Measurements from ENCODE around the gene SNX1.

The SNX1 gene

DNA sequence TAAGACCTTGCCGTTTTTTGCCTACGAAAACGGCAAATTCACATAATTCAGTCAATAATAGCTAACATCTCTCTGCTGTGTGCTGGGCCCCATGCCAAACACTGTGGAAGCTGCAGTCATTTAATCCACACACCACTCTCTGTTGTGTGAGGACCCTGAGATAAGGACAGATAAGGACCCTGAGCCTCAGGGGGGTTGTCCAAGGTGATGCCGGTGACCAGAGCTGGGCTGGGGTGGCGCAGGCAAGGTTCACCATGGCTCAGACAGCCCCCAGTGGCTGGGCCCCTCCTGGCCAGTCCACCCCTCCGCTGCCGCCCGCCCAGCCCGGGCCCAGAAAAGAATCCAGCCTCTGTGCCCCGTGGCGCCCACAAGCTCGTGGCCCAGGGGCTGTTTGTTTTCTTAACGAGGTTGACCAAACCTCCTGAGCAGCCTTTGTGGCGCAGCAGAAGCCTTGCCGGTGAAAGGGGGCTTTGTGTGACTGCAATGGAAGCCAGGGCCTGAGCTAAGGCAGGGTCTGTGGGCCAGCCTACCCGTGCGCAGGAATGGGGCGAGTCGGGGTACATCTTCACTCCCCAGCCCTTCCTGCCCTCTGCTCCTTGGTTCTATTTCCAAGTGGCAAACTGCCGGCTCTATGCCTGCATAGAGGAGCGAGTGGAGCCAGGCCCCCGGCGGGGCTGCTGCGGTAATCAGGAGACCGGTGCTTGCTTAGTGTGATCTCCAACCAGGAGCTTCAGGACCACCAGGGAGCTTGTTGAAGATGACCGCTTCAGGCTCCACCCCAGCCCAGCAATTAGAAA, 51.3 kb downstream of the SNX1 start:
- no peak for DNase-seq

DNA sequence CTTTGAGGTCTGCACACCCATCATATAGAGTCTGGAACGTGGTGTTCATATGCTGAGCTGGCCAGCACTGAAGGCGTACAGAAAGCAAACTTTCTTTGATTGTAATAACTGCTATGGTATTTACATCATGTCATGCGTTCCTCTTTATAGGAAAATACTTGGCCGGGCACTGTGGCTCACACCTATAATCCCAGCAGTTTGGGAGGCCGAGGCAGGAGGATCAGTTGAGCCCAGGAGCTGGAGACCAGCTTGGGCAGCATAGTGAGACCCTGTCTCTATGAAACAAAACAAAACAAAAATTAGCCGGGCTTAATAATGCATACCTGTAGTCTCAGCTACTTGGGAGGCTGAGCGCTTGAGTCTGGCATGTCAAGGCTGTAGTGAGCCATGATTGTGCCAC, 52.4 kb downstream of the SNX1 start:
- no peak for DNase-seq

DNA sequence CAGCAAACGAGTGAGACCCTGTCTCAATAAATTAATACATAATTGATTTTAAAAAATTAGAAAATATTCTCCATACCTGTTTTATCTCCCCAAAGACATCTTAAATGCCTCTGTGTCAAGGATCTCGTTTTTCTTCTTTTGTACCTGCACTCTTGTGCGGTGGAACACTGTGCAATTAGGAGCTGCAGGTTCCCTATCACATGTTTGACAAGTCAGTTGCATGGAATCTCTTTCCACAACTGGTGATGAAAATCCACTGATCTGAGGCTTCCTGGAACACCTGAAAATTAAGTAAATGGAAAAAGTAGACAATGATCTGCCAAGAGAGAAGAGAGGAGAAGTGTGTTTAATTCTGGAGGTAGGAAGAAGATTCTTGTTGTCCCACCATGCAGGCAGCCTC, 52.8 kb downstream of the SNX1 start:
- DNase-seq, result no peak

DNA sequence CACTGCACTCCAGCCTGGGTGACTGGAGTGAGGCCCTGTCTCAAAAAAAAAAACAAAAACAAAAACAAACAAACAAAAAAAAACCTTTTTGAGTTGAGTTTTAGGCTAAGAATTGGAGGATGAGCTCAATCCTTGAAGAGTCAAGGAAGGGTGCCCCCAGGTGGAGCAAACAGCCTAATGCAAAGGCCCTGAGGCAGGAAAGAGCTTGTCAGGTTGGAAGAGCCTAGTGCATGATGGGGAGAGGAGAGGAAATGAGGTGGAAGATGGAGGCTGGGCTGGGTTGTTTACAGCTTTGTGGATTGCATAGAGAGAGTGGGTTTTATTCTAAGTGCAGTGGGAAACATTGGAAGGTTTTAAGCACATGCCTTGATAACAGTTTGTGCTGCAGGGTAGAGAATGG, 53.6 kb downstream of the SNX1 start:
- DNase-seq, result peak in 1 of 2 experiments; percentile 37

DNA sequence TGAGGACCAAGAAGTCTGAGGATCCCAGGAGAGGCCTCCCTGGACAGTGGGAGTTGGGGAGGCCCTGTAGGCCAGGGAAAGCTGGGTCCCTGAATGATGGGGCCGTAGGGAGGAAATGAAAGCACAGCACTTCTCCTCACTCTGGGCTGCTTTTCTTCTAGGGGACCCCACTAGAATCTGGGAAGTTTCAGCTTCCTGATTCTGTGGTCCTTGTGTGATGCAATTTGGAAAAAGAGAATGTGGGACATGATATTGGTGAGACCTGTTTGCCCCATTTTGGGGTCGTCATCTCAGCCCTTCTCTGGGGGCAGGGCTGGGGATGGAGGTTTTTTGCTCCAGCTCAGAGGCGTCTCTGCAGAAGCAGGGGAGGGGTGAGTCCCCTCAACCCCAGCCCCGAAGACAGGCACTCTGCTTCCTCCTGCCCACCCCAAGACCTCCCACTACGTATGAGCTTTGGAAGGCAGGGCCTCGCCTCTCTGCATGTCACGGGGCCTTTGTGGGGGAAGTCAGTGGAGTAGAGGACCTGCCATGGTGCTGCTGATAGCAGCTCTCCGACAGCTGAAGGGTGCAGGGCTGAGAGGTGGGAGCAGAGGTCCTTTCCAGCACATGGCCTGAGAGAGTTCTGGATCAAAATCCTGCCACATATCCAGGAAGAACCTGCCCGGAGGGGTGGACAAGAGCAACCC, 54.3 kb downstream of the SNX1 start:
- DNase-seq, result no peak

DNA sequence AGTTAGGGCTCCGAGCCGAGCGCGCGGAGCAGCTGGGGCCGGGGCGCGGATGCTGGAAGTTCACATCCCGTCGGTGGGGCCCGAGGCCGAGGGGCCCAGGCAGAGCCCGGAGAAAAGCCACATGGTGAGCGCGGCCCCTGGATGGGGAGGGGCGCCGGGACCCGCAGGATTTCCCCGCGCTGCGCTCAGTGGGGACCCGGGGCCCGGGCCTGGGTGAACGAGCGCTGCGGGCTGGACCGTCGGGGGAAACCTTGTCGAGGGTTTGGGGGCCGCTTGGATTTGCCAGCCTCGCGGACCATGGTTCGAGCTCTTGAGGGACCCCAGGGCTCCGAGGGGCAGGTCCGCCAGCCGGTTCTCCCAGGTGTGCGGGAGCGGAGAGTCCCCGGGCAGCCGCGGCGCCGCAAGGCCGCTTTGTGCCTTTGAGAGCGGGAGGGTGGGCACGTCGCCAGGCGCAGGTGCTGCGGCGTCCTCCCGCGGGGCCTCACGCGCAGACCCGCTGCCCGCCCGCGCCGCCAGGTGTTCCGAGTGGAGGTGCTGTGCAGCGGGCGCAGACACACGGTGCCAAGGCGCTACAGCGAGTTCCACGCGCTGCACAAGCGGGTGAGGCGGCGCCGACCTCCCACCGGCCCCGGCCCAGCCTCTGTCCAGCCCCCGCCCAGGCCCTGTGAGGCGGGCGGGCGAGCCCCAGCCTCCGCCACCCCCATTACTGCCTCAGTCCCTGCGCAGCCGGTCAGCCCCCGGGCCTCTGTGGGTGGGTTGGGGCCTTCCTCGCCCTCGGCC, 56.1 kb downstream of the SNX1 start, which contains the start of gene SNX22:
Gene SNX22 (plus strand): TSS at position 5 of the 780 bp plus-strand sequence. CDS start 45 bp downstream, at position 50.
- DNase-seq, result peak in 1 of 2 experiments; percentile 66

DNA sequence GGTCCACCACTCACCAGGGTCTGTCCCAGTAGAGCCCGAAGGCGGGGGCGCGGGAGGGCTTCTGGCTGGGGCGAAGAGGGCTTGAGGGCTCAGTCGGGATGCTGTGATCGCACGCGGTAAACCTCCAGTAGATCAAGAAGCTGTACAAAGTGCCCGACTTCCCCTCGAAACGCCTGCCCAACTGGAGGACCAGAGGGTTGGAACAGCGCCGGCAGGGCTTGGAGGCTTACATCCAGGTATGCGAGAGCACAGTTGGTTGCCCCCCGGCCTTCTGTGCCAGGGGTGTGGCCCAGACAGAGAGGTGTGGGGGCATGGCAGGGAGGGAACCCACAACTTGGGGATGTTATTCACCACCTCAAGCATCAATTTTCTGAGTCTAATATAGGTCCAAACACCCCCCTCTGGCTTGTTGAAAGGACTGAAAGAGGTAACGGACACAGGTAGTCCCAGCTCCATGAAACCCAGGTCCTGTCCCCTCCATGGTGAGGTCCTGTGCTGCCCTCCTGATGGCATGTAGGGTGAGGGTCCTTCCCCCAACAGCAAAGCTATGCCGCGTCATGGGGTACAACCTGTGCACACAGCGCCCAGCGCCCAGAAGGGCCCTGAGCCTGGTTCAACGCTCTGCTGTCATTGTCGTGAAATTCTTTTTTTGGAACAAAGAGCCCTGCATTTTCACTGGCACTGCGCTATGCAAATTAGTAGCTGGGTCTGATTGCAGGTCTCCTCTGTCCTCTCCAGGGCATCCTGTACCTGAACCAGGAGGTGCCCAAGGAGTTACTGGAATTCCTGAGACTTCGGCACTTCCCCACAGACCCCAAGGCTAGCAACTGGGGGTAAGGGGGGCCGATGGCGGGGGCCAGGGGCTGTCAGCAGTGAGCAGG, 57.0 kb downstream of the SNX1 start:
- DNase-seq, result peak; percentile 69 to 75

DNA sequence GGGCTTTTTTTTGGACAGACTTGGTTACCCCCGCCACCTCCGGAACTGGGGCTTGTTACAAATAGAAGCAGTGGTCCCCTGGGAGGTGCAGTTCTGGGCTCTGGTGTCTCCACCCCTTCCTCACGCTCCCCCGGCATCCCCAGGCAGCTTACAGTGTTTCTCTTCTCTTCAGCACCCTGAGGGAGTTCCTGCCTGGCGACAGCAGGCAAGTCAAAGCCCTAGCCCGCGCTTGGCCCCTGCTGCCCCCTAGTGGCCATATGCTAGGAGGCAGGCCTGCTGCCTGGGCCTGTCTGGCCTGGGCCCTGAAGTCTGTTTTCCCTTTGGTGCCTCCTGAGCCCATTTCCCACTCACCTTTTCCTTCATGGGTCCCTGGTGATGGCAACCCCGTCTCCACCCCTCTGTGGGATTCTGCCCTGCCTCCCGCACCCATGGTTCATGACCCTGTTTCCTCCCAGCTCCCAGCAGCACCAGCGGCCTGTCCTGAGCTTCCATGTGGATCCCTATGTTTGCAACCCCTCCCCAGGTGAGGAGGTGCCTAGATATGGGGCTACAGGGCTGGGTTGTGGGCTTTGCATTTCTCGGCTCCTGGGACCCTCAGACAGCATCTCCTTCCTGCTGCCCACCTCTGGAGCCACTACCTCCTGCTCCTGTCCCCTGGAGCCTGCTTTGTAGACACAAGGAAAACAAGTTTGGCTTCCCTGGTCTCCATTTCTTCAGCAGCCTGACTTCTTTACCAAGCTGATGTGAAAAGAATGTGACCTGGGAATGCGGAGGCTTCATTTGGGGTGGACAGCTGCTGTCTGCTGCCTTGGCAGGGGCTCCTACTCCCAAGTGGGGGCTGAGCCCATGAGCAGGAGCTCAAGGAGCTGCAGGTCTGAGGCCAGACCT, 57.9 kb downstream of the SNX1 start:
- peak; percentile 76 to 95 for DNase-seq

DNA sequence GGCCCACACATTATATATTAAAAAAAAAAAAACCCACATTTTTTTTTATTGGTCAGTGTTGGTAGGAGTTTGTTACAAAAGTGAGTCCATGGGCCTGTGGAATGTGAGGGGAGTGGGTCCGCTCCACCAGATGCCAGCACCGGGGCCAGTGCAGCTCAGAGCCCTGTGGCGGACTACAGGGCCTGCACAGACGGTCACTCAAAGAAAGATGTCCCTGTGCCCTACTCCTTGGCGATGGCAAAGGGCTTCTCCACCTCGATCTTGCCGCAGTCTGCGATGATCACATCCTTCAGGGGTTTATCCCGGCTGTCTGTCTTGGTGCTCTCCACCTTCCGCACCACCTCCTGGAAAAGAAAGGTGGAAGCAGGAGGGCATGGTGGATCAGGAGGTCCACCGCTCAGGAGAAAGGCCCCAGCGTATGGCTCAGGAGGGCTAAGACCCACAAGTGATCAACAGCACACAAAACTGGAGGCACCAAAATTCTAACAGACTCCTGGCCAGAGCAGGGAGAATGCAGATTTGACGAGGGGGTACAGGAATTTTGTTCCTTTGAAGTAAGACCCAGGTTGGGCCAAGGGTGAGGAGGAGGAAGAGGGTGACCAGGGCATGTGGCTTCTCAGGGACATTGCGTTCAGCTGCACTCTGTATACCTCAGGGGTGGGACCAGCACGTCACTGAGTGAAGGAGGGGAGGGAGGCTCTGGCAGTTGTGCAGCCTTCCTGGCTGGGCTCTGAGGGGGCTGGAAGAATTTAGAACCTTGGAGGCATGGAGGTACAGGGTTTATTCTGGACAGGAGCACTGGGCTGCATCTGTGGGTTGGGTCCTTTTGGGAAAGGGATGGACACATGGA, 60.2 kb downstream of the SNX1 start:
- DNase-seq, result no peak

DNA sequence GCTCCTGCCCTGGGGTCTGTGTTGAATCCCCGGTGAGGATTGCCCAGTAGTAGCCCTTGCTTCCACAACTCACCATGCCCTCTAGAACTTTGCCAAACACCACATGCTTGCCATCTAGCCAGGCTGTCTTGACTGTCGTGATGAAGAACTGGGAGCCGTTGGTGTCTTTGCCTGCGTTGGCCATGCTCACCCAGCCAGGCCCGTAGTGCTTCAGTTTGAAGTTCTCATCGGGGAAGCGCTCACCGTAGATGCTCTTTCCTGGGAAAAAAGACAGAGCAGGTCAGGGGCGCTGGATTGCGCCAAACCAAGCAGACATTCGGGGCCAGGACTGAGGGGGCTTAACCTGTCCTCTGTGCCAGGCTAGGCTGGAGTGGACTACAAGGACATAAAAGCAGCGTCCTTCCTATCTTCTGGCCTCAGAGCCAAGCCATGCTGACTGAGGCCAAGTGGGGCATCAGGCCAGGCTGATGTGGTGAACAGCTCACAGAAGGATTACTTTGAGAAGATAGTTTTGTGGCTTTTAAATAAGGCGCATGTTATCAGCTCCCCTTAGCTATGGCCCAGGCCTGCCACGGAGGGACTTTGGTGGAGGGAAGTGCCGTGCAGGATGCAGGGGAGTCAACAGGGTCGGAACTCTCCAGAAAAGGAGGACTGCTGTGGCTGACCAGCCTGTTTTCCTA, 61.0 kb downstream of the SNX1 start:
- no peak for DNase-seq

DNA sequence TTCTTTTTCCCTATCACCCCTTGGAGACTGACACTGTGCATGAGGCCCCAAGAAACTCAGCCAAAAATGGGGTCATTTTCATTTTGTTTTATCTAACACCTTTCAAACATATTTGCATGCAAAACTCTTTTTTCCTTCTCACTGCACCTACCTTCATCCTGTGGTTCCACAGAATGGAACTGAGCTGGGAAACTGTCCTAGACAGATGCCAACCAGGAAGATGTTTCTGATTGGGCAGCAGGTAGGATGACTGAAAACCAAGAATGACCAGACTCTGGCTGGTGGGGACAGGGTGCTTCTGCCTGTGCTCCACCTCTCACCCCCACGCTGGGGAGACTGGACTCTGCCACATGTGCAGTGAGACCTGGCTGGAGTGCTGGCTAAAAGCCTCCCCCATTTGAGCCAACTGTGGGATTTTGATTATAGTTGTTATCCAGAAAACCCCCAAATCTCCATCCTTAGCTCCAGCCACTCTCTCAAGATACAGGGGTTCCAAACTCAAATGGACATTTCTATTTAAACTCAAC, 61.9 kb downstream of the SNX1 start:
- no peak for DNase-seq

DNA sequence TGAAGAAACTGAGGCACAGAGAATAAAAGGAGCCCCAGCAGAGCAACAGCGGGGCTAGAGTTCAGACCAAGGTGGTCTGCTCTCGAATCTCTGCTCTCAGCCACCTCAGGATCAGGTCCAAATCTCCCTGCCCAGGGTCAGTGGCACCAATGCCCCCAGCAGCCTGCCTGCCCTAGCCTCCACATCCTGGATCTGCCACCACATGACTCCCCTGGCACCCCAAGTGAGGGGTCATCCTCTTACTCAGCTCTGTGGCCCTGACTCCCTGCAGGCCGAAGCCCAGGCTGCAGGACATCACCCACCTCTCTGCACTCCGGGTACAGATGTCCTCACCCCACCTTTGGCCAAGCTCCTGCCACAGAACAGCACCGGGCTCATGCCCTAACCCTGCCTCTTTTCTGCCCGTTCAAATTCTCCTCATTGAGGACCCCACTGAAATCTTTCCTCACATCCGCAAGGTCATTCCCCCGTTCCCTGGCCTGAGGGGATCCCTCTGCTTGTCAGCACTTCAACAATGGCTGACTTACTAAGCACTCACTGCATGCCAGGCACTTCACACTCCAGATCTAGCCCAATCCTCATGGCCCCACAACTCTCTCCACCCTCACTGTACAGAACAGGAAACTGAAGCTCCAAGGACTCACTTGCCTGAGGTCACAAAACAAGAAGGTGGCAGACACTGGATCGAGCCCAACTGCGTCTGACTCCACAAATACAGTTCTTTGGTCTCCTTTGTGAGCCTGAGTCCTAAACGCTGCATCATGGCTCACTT, 62.8 kb downstream of the SNX1 start:
- DNase-seq, result no peak

DNA sequence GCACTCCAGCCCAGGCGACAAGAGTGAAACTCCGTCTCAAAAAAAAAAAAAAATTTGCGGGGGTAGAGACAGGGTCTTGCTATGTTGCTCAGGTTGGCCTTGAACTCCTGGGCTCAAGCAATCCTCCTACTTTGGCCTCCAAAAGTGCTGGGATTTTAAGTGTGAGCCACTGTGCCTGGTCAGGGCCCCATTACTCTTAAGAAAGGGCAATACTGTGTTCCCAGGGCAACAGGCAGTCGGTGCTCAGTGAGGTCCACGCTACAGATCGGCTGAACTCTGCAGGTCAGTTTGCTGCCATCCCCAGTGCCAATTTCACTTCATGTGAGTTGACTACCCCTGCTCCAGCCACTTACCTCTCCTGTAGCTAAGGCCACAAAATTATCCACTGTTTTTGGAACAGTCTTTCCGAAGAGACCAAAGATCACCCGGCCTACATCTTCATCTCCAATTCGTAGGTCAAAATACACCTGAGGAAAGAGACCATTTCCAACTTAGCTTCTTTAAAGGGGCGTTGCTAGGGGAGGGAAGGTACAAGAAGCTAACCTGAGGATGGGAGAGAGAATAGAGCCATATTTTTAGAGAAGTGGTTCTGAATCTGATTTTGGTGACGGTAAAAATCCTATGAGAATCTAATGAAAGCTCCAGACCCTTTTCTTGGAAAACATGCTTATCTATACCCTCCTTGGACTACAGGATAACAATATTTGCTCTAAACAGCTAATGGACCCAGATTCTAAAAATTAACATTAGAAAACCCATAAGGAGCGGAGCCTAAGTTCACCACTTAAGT, 66.1 kb downstream of the SNX1 start:
- no peak for DNase-seq

DNA sequence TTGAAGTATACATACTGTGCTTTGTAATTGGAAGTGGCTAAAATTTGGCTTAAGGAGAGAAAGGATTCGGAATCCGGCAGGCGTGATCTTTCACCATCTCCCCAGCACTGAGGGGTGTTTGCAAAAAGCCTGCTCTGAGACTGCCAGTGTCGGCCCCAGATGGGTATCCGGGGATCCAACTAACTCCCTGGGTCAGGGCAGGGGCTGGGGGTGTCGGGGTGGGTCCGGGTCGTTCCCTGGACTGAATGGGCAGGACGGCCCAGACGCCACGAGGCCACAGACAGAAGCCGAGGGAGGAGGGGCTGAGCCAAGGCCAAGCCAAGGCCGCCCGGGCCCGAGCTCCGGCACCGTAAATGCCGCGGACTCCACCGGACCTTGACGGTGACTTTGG, 66.7 kb downstream of the SNX1 start:
- no peak for DNase-seq

DNA sequence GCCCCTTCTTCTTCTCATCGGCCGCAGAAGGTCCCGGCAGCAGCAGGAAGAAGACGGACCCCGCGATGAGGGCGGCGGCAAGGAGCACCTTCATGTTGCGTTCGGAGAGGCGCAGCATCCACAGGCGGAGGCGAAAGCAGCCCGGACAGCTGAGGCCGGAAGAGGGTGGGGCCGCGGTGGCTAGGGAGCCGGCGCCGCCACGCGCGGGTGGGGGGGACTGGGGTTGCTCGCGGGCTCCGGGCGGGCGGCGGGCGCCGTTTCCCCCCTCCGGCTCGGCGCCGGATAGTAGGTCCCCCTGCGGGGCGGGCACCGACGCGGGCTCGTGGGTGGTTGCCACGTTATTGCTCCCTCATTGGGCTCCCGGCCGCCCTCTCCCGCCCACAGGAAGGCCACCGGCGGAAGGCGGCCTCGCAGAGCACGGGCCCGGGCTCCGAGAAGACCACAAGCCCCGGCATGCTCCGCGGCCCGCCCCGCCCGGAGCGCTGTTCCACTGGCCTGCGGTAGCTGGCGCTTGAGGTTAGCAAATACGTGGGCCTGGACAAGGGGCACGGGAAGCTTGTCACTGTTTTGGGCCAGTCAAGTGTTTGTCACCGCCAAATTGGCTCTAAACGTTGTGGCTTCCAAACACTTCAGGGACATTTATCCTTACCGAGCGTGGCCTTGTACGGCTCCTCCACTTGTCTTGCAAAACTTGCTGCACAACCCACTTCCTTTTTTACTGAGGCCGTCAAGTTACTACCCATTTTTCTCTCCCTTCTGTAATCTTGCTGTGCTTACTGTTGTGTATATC, 67.3 kb downstream of the SNX1 start, which contains the start of gene PPIB:
Gene PPIB (minus strand): TSS at position 154 of the 790 bp plus-strand sequence. CDS start 36 bp downstream, at position 118.
- DNase-seq, result peak; percentile 94 to 99

DNA sequence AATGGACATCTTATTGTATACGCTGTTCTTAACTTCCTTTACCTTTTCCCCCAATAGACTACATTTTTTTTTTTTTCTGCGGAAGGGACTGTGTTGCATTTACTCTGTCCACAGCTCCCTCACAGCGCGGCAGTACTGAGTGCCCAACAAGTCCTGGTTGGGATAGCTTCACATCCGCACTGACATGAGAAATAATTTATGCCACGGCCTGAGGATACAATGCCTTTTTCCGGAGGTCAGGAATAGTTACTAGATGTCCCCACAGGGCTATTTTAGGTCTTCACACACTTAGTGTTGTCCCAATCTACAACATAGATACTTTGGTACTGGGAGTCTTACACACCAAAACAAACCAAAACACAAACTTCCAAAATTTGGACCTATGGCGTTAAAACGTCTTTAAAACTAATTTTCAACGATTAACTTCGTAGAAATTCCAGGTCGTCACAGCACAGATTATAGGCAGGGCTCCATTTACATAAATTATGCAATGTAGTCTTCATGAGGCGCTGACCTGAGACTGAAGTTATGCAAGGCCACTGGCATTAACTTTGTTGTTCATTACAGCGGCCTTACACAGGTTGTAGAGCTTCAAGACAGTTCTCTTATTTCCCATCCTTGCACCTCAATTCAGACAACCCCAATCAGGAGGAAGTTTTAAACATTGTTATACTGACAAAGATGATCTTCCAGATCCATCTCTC, 68.0 kb downstream of the SNX1 start:
- DNase-seq, result peak in 1 of 2 experiments; percentile 56

All from NCI-H526 (cell line).